CD4-positive, alpha-beta memory T cell (primary cell): Measurements from ENCODE around the gene PGGHG. TPM values are rescaled to one million over a fixed set of nuclear protein-coding genes. Genes with fewer than 3 reads are reported as not detected.

ENCODE experiments used
- CTCF ChIA-PET: fragments of 350-600 bp; sonication (Branson Sonifier 250); formaldehyde crosslinking; loops from one replicate; lab custom pipeline; 2021; ENCODE audit warnings: inconsistent platforms; ENCODE audit not compliant: partially characterized antibody; lab: Charles Lee
- POLR2A ChIA-PET: fragments of 350-600 bp; sonication (Branson Sonifier 250); formaldehyde crosslinking; loops from one replicate; lab custom pipeline; 2021; ENCODE audit not compliant: partially characterized antibody; lab: Charles Lee
- DNase-seq, 5 donors: peaks; one replicate each; pipeline versions ENCODE4 v3.0.0 to v3.0.0-alpha.2; 2020 to 2022; ENCODE audit warnings: mixed read lengths in 1 of 5
- H3K27ac ChIP-seq: one replicate; pipeline ENCODE4 v1.7.0; 2013; ENCODE audit warnings: low read depth, low read length
- H3K27me3 ChIP-seq: 2 replicates; pipeline ENCODE4 v1.7.0; 2013; ENCODE audit warnings: mild to moderate bottlenecking, low read length, moderate library complexity; ENCODE audit not compliant: insufficient read depth
- H3K36me3 ChIP-seq: 2 replicates; pipeline ENCODE4 v1.7.0; 2013; ENCODE audit warnings: mild to moderate bottlenecking, low read length, moderate library complexity; ENCODE audit not compliant: insufficient read depth
- H3K4me1 ChIP-seq: 2 replicates; pipeline ENCODE4 v1.7.0; 2013; ENCODE audit warnings: mild to moderate bottlenecking, low read length, moderate library complexity; ENCODE audit not compliant: insufficient read depth
- H3K4me3 ChIP-seq, 2 donors: one replicate each; pipeline ENCODE4 v1.7.0; 2013; ENCODE audit warnings: low read length in 2 of 2, mild to moderate bottlenecking in 1 of 2
- H3K9me3 ChIP-seq, 2 donors: one replicate each; pipeline ENCODE4 v1.7.0; 2013; ENCODE audit warnings: low read length in 2 of 2, control low read depth in 1 of 2; ENCODE audit not compliant: control insufficient read depth in 1 of 2
- H3K27ac Mint-ChIP-seq, 7 donors: one replicate each; pipeline ENCODE4 v1.8.0; 2020 to 2021; ENCODE audit warnings: mixed read lengths in 7 of 7, mild to moderate bottlenecking in 6 of 7, inconsistent platforms in 3 of 7, moderate library complexity in 3 of 7
- H3K27me3 Mint-ChIP-seq, 2 donors: one replicate each; pipeline ENCODE4 v1.8.0; 2020 to 2021; ENCODE audit warnings: mixed read lengths in 2 of 2
- H3K36me3 Mint-ChIP-seq, 2 donors: one replicate each; pipeline ENCODE4 v1.8.0; 2020 to 2021; ENCODE audit warnings: mixed read lengths in 2 of 2, inconsistent platforms in 1 of 2, mild to moderate bottlenecking in 1 of 2
- H3K4me1 Mint-ChIP-seq, 4 donors: one replicate each; pipeline ENCODE4 v1.8.0; 2020 to 2021; ENCODE audit warnings: mixed read lengths in 4 of 4, mild to moderate bottlenecking in 1 of 4
- H3K4me3 Mint-ChIP-seq, 8 donors: one replicate each; pipeline ENCODE4 v1.8.0; 2020 to 2021; ENCODE audit warnings: mixed read lengths in 8 of 8, mild to moderate bottlenecking in 7 of 8, moderate library complexity in 6 of 8, inconsistent platforms in 3 of 8
- H3K9me3 Mint-ChIP-seq, 8 donors: one replicate each; pipeline ENCODE4 v1.8.0; 2020 to 2021; ENCODE audit warnings: mixed read lengths in 8 of 8, mild to moderate bottlenecking in 5 of 8, inconsistent platforms in 3 of 8, moderate library complexity in 1 of 8
- intact Hi-C: fragments of 100-400 bp; cut with micrococcal nuclease; formaldehyde crosslinking; loops from one replicate; pipeline ENCODE4 v1.15.1; 2023
- polyA plus RNA-seq, 2 donors: library from polyadenylated mRNA; unstranded; fragments of 300-500 nt; fragmentation: Illumina TruSeq; gene quantifications; one replicate each; pipeline ENCODE4 v1.2.3, GENCODE V29; 2021
- total RNA-seq, 2 experiments: library from RNA; stranded (reverse); gene quantifications; one replicate each; pipeline ENCODE4 v1.2.3, GENCODE V29; 2021

PGGHG gene
- total and polyA plus RNA-seq, 4 experiments from 2014 or later: 3.0 to 304 (median 155) TPM

DNA sequence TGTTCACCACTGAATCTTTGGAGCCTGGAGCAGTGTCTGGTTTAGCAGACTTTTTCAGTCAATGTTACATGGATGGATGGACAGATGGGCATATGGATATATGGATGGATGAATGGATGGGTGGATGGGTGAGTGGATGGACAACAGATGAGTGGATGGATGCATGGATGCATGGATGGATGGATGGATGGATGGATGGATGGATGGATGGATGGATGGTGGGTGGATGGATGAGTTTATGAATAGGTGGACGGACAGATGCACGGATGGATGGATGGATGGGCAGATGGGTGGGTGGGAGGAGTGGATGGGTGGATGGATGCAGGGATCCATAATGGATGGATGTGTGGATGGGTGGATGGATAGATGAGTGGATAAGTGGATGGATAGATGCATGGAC is 33.1 kb upstream of the PGGHG start:
- Mint-ChIP-seq H3K9me3 (peaks cover 0 to 2% (median 0%) of the 10 kb centered on the region in 8 donors), H3K27ac (peak overlapping the region in 2 of 7 donors; percentile 24 to 25)
- POLR2A ChIA-PET: no interaction called here

GRCh38 chr11:256952-257737 is 31.8 kb upstream of the PGGHG start:
- ChIA-PET CTCF (interaction anchor here (1.3 kb wide), 1 partner anchor 48 kb away, joined by 4 read pairs; no protein-coding TSS in a partner anchor), POLR2A (interaction anchor here (1.4 kb wide), 1 partner anchor 9 kb away, joined by 4 read pairs; no protein-coding TSS in a partner anchor)
- intact Hi-C loops: no loop called here
- no peak overlapping the region for H3K27ac Mint-ChIP-seq
- Histone ChIP-seq H3K4me3 (no peak overlapping the region), H3K9me3 (no peaks in the 10 kb centered on the region), H3K4me1 (no peaks in the 10 kb centered on the region), H3K27ac (no peak overlapping the region), H3K36me3 (peaks cover 16% of the 10 kb centered on the region), H3K27me3 (no peaks in the 10 kb centered on the region)
- peaks cover 12 to 19% of the 10 kb centered on the region in 2 donors for H3K36me3 Mint-ChIP-seq
- no peaks in the 10 kb centered on the region for H3K4me1 Mint-ChIP-seq
- H3K27me3 Mint-ChIP-seq: peaks cover 0 to 2% of the 10 kb centered on the region in 2 donors
- DNase-seq: no peak
- H3K9me3 Mint-ChIP-seq: peaks cover 0 to 2% (median 0%) of the 10 kb centered on the region in 8 donors
- H3K4me3 Mint-ChIP-seq: no peak overlapping the region

More for the DNA sequence above, 33.1 kb upstream of the PGGHG start:
- H3K4me1 ChIP-seq: peaks cover 4% of the 10 kb centered on the region
- CTCF ChIA-PET: interaction anchor here (1.1 kb wide), 1 partner anchor 24 kb away, joined by 3 read pairs; no protein-coding TSS in a partner anchor
- no peak overlapping the region for H3K27ac ChIP-seq
- DNase-seq: no peak
- Mint-ChIP-seq H3K36me3 (peaks cover 23 to 30% of the 10 kb centered on the region in 2 donors), H3K4me3 (no peak overlapping the region), H3K27me3 (peaks cover 0 to 2% of the 10 kb centered on the region in 2 donors), H3K4me1 (peaks cover 3 to 5% (median 4%) of the 10 kb centered on the region in 4 donors)
- no peaks in the 10 kb centered on the region for H3K9me3 ChIP-seq
- H3K36me3 ChIP-seq: peaks cover 23% of the 10 kb centered on the region
- intact Hi-C loops: no loop called here
- no peak overlapping the region for H3K4me3 ChIP-seq
- H3K27me3 ChIP-seq: no peaks in the 10 kb centered on the region

DNA sequence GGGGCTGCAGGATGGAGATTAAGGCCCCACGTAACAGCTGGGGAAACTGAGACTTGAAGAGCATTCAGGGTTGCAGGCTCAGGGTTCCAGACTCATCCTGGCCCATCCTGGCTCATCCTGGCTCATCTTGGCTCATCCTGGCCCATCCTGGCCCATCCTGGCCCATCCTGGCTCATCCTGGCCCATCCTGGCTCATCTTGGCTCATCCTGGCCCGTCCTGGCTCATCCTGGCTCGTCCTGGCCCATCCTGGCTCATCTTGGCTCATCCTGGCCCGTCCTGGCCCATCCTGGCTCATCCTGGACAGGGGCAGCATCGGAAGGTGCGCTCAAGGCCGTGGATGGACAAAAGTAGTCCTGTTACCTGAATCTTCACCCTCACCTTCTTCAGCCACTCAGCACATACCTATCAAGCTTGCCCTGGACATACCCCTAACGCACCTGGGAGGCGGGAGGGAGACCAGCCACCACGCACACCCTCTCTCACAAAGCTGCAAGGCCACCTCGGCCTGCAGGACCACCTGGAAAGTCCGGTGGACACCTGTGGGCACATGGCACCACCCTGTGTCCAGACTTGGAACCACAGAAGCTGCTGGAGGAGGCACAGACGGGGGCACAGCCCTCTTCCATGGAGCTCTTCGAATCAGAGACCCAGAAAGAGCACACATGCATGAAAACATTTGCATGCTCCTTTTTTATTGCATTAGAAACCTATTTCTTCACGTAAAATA is 31.0 kb upstream of the PGGHG start:
- Histone ChIP-seq H3K27ac (no peak overlapping the region), H3K36me3 (peaks cover 8% of the 10 kb centered on the region), H3K9me3 (no peaks in the 10 kb centered on the region), H3K4me1 (no peaks in the 10 kb centered on the region), H3K4me3 (no peak overlapping the region), H3K27me3 (no peaks in the 10 kb centered on the region)
- H3K4me1 Mint-ChIP-seq: no peaks in the 10 kb centered on the region
- peaks cover 0 to 2% of the 10 kb centered on the region in 2 donors for H3K27me3 Mint-ChIP-seq
- peak overlapping the region in 1 of 7 donors; percentile 30 for H3K27ac Mint-ChIP-seq
- ChIA-PET POLR2A (interaction anchor here (1.4 kb wide), 2 partner anchors 8 to 10 kb away, joined by 3 to 4 read pairs; no protein-coding TSS in a partner anchor), CTCF (interaction anchor here (1.3 kb wide), 1 partner anchor 47 kb away, joined by 4 read pairs; no protein-coding TSS in a partner anchor)
- intact Hi-C loops: no loop called here
- H3K4me3 Mint-ChIP-seq: no peak overlapping the region
- peaks cover 6 to 11% of the 10 kb centered on the region in 2 donors for H3K36me3 Mint-ChIP-seq
- peaks cover 0 to 2% (median 0%) of the 10 kb centered on the region in 8 donors for H3K9me3 Mint-ChIP-seq
- DNase-seq: no peak

GRCh38 chr11:259413-259812 is 29.5 kb upstream of the PGGHG start:
- intact Hi-C loops: no loop called here
- H3K27me3 Mint-ChIP-seq: peaks cover 0 to 2% of the 10 kb centered on the region in 2 donors
- Histone ChIP-seq H3K9me3 (no peaks in the 10 kb centered on the region), H3K36me3 (no peaks in the 10 kb centered on the region), H3K4me3 (no peak overlapping the region), H3K4me1 (no peaks in the 10 kb centered on the region), H3K27ac (no peak overlapping the region), H3K27me3 (no peaks in the 10 kb centered on the region)
- peaks cover 0 to 2% (median 0%) of the 10 kb centered on the region in 8 donors for H3K9me3 Mint-ChIP-seq
- H3K4me3 Mint-ChIP-seq: no peak overlapping the region
- CTCF ChIA-PET: interaction anchor here (3.0 kb wide), 1 partner anchor 9 kb away, joined by 19 read pairs; no protein-coding TSS in a partner anchor
- no peak overlapping the region for H3K27ac Mint-ChIP-seq
- H3K36me3 Mint-ChIP-seq: no peaks in the 10 kb centered on the region
- H3K4me1 Mint-ChIP-seq: no peaks in the 10 kb centered on the region
- DNase-seq: no peak
- POLR2A ChIA-PET: interaction anchor here (1.3 to 1.4 kb wide), 2 partner anchors 9 to 19 kb away, joined by 3 read pairs; no protein-coding TSS in a partner anchor

- Histone ChIP-seq H3K36me3 (no peaks in the 10 kb centered on the region), H3K4me3 (no peak overlapping the region), H3K9me3 (no peaks in the 10 kb centered on the region), H3K4me1 (no peaks in the 10 kb centered on the region), H3K27ac (no peak overlapping the region), H3K27me3 (no peaks in the 10 kb centered on the region)
- CTCF ChIA-PET: interaction anchor here (1.3 to 3.0 kb wide), 2 partner anchors 11 to 103 kb away, joined by 3 to 19 read pairs; no protein-coding TSS in a partner anchor
- DNase-seq: no peak
- H3K9me3 Mint-ChIP-seq: peaks cover 0 to 4% (median 0%) of the 10 kb centered on the region in 8 donors
- peaks cover 0 to 2% (median 2%) of the 10 kb centered on the region in 4 donors for H3K4me1 Mint-ChIP-seq
- H3K27ac Mint-ChIP-seq: peak overlapping the region in 1 of 7 donors; percentile 41
- intact Hi-C loops: no loop called here
- no peaks in the 10 kb centered on the region for H3K36me3 Mint-ChIP-seq
- POLR2A ChIA-PET: interaction anchor here (0.8 kb wide), 1 partner anchor 25 kb away, joined by 3 read pairs; the partner anchor contains the start of gene PSMD13
- H3K27me3 Mint-ChIP-seq: peaks cover 0 to 2% of the 10 kb centered on the region in 2 donors
- no peak overlapping the region for H3K4me3 Mint-ChIP-seq
These were observed 27.3 kb upstream of the PGGHG start for GRCh38 chr11:261624-262023.

DNA sequence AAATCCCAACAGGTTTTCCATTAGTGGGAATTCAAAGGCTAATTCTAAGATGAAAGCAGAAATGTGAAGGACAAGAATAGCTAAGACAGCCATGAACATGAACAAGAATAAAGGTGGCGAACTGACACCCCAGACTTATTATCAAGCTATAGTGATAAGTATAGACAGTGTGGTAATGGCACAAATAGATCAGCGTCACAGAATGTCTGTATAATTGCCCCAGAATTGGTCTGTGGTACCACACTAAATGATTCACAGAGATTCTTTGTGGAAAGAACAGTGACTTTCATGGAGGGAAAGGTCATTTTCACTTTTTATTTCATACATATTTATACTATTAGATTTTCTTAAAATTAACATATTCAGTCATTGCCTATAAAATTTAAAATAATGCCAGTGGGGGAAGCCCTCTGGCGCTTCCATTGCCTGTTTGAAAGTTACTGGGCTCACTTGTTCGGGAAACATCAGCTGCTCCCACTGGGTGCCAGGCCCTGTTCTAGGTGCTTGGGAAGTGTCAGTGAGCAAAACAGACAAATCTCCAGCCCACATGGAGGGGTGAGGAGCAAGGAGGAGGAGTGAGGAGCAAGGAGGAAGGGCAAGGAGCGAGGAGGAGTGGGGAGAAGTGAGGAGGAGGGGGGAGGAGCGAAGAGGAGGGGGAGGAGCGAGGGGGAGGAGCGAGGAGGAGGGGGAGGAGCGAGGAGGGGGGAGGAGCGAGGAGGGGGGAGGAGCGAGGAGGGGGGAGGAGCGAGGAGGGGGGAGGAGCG is 22.1 kb upstream of the PGGHG start:
- Mint-ChIP-seq H3K9me3 (peaks cover 0 to 4% (median 0%) of the 10 kb centered on the region in 8 donors), H3K4me1 (peaks cover 20 to 34% (median 27%) of the 10 kb centered on the region in 4 donors), H3K27me3 (no peaks in the 10 kb centered on the region), H3K36me3 (peaks cover 0 to 1% of the 10 kb centered on the region in 2 donors), H3K4me3 (peak overlapping the region; percentile 65 to 89 (median 75)), H3K27ac (peak overlapping the region; percentile 91 to 97 (median 93))
- DNase-seq: peak in 4 of 5 donors; percentile 38 to 72 (median 48)
- intact Hi-C loops: loop anchor here (1.0 to 5.0 kb wide), 4 partner anchors 40 to 430 kb away; partner anchors contain the start of genes BET1L, DEAF1, IFITM2 and RIC8A
- Histone ChIP-seq H3K36me3 (no peaks in the 10 kb centered on the region), H3K27ac (peak overlapping the region; percentile 21), H3K4me1 (peaks cover 25% of the 10 kb centered on the region), H3K27me3 (no peaks in the 10 kb centered on the region), H3K9me3 (no peaks in the 10 kb centered on the region), H3K4me3 (no peak overlapping the region)
- POLR2A ChIA-PET: interaction anchor here (0.7 to 12.0 kb wide), 21 partner anchors 9 to 269 kb away, joined by 3 to 549 read pairs (median 7); partner anchors contain the start of genes BET1L, IFITM1, NLRP6 and PGGHG
- CTCF ChIA-PET: interaction anchor here (0.9 to 4.6 kb wide), 8 partner anchors 14 to 182 kb away, joined by 3 to 50 read pairs (median 16); no protein-coding TSS in a partner anchor
